H1 (cell line): ENCODE measurements around the gene ADD1. TPM values are rescaled to one million over a fixed set of nuclear protein-coding genes. Genes with fewer than 3 reads are reported as not detected.

Experiments
- CHD7 ChIP-seq: fragments of 300-600 bp; sonication (generic); IDR thresholded peaks from 2 replicates; pipeline ENCODE4 v1.7.1; 2012; ENCODE audit warnings: low read length, moderate library complexity, mild to moderate bottlenecking, inconsistent platforms; ENCODE audit not compliant: insufficient replicate concordance
- FOSL1 ChIP-seq: IDR thresholded peaks from 2 replicates; pipeline ENCODE4 v1.6.1; 2011; ENCODE audit warnings: mild to moderate bottlenecking, low read depth, low read length, moderate library complexity; ENCODE audit not compliant: insufficient read depth
- USF2 ChIP-seq: IDR thresholded peaks from 2 replicates; pipeline ENCODE4 v1.6.1; 2011; ENCODE audit warnings: low read length, improper control_type of control experiment
- polyA plus RNA-seq, 7 experiments: library from polyadenylated mRNA; depleted of rRNA in 3 of 7; stranded (reverse) in 5 of 7; unstranded in 2 of 7; fragments of >200 nt in 5 of 7; fragments of 200-250 nt in 2 of 7; gene quantifications; 1 replicate in 5 of 7; 2 replicates in 1 of 7; 4 replicates in 1 of 7; pipeline versions ENCODE4 v1.2.1 to v1.2.3, GENCODE V29; 2011 to 2013; ENCODE audit warnings: missing spikeins in 2 of 7, mixed read lengths in 2 of 7
- total RNA-seq: library from RNA; stranded (reverse); fragmentation: NEBNext Ultra II Directional; extraction: Animal tissue kit (Norgen Biotek cat#: 25700); gene quantifications from 2 replicates; pipeline ENCODE4 v1.2.1, GENCODE V29; 2021

Gene ADD1
- total and polyA plus RNA-seq, 2 of the 8 experiments (the other 6 are each of a cell fraction or from before 2014, with no cell fraction given): 113 to 143 TPM

GRCh38 chr4:2795893-2796848, 47.5 kb upstream of the ADD1 start (continued):
- TF ChIP-seq CHD7: no peak
- TF ChIP-seq FOSL1: no peak
- no peak for TF ChIP-seq USF2
